Activated B cell treated with CpG ODN at 0.5 μM for 24 hours (primary cell): ENCODE measurements around the gene MICU1. TPM values are rescaled to one million over a fixed set of nuclear protein-coding genes. Genes with fewer than 3 reads are reported as not detected.

Experiments
- ATAC-seq: fragments of 200-7000 bp; cut with Tn5 transposase; one replicate; pipeline ENCODE4 v1.10.0; 2021; ENCODE audit warnings: low read depth, mild to moderate bottlenecking, moderate library complexity
- CTCF ChIA-PET: fragments of 350-600 bp; sonication (Branson Sonifier 250); formaldehyde crosslinking; loops from one replicate; lab custom pipeline; 2021; ENCODE audit warnings: antibody characterized with exemption; lab: Charles Lee
- POLR2A ChIA-PET: fragments of 350-600 bp; sonication (Branson Sonifier 250); formaldehyde crosslinking; loops from one replicate; lab custom pipeline; 2021; ENCODE audit warnings: antibody characterized with exemption; lab: Charles Lee
- DNase-seq: peaks from one replicate; pipeline ENCODE4 v3.0.0; 2022
- H3K27ac Mint-ChIP-seq: one replicate; pipeline ENCODE4 v1.8.0; 2020; ENCODE audit warnings: mixed read lengths
- H3K27me3 Mint-ChIP-seq: one replicate; pipeline ENCODE4 v1.8.0; 2021; ENCODE audit warnings: mixed read lengths
- H3K36me3 Mint-ChIP-seq: one replicate; pipeline ENCODE4 v1.8.0; 2021; ENCODE audit warnings: low read depth, mixed read lengths
- H3K4me1 Mint-ChIP-seq: one replicate; pipeline ENCODE4 v1.8.0; 2021; ENCODE audit warnings: mixed read lengths
- H3K4me3 Mint-ChIP-seq: one replicate; pipeline ENCODE4 v1.8.0; 2020; ENCODE audit warnings: mild to moderate bottlenecking, mixed read lengths
- H3K9me3 Mint-ChIP-seq: one replicate; pipeline ENCODE4 v1.8.0; 2020; ENCODE audit warnings: mixed read lengths
- intact Hi-C: fragments of 100-400 bp; cut with micrococcal nuclease; formaldehyde crosslinking; loops from one replicate; pipeline ENCODE4 v1.15.1; 2024
- total RNA-seq: library from RNA; stranded (reverse); gene quantifications from 2 replicates; pipeline ENCODE4 v1.2.3, GENCODE V29; 2022
- TF ChIP-seq, protein P1 (sequence below): fragments of 200-600 bp; IDR thresholded peaks from one replicate; pipeline ENCODE4 v1.8.0; 2022; ENCODE audit warnings: antibody characterized with exemption, mild to moderate bottlenecking

The MICU1 gene
- total RNA-seq, 1 donor from 2014 or later = 27.4 TPM

DNA sequence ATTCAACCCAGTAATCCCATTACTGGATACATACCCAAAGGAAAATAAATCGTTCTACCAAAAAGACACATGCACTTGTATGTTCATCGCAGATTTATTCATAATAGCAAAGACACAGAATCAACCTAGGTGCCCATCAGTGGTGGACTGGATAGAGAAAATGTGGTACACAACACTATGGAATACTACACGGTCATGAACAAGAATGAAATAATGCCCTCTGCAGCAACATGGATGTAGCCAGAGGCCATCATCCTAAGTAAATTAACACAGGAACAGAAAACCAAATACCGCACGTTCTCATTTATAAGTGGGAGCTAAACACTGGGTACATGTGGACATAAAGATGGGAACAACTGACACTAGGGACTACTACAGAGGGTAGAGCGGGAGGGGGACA is 120.4 kb downstream of the MICU1 start:
- peaks cover 10% of the 10 kb centered on the region for H3K9me3 Mint-ChIP-seq
- intact Hi-C loops = no loop called here
- ChIA-PET CTCF (no interaction called here), POLR2A (no interaction called here)
- H3K4me3 Mint-ChIP-seq = no peak overlapping the region
- TF ChIP-seq, protein P1, sequence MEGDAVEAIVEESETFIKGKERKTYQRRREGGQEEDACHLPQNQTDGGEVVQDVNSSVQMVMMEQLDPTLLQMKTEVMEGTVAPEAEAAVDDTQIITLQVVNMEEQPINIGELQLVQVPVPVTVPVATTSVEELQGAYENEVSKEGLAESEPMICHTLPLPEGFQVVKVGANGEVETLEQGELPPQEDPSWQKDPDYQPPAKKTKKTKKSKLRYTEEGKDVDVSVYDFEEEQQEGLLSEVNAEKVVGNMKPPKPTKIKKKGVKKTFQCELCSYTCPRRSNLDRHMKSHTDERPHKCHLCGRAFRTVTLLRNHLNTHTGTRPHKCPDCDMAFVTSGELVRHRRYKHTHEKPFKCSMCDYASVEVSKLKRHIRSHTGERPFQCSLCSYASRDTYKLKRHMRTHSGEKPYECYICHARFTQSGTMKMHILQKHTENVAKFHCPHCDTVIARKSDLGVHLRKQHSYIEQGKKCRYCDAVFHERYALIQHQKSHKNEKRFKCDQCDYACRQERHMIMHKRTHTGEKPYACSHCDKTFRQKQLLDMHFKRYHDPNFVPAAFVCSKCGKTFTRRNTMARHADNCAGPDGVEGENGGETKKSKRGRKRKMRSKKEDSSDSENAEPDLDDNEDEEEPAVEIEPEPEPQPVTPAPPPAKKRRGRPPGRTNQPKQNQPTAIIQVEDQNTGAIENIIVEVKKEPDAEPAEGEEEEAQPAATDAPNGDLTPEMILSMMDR = no peak
- peaks cover 26% of the 10 kb centered on the region for H3K36me3 Mint-ChIP-seq
- no peak for ATAC-seq
- no peak for DNase-seq
- peaks cover 4% of the 10 kb centered on the region for H3K4me1 Mint-ChIP-seq
- H3K27ac Mint-ChIP-seq = no peak overlapping the region
- H3K27me3 Mint-ChIP-seq = no peaks in the 10 kb centered on the region

DNA sequence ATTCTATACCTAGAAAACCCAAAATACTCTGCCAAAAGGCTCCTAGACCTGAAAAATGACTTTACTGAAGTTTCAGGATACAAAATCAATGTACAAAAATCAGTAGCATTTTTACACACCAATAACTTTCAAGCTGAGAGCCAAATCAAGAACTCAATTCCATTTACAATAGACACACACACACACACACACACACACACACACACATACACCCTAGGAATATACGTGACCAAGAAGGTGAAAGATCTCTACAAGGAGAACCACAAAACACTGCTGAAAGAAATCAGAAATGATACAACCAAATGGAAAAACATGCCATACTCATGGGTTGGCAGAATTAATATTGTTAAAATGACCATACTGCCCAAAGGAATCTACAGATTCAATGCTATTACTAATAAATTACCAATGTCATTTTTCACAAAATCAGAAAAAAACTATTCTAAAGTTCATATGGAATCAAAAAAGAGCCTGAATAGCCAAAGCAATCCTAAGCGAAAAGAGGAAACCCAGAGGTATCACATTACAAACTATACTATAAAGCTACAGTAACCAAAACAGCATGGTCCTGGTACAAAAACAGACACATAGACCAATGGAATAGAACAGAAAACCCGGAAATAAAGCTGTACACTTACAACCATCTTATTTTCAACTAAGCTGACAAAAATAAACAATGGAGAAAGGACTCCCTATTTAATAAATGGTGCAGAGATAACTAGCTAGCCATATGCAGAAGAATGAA is 122.0 kb downstream of the MICU1 start:
- CTCF ChIA-PET = no interaction called here
- H3K27me3 Mint-ChIP-seq = no peaks in the 10 kb centered on the region

GRCh38 chr10:72503241-72503640 is 122.6 kb downstream of the MICU1 start:
- intact Hi-C loops = no loop called here
- POLR2A ChIA-PET = no interaction called here
- no peak for DNase-seq

More for the DNA sequence above, 122.0 kb downstream of the MICU1 start:
- Mint-ChIP-seq H3K9me3 (peaks cover 10% of the 10 kb centered on the region), H3K4me3 (no peak overlapping the region), H3K4me1 (peaks cover 6% of the 10 kb centered on the region), H3K27ac (no peak overlapping the region), H3K36me3 (peaks cover 26% of the 10 kb centered on the region)
- TF ChIP-seq, protein P1 = no peak
- DNase-seq = no peak
- ATAC-seq = no peak
- POLR2A ChIA-PET = no interaction called here
- intact Hi-C loops = no loop called here

DNA sequence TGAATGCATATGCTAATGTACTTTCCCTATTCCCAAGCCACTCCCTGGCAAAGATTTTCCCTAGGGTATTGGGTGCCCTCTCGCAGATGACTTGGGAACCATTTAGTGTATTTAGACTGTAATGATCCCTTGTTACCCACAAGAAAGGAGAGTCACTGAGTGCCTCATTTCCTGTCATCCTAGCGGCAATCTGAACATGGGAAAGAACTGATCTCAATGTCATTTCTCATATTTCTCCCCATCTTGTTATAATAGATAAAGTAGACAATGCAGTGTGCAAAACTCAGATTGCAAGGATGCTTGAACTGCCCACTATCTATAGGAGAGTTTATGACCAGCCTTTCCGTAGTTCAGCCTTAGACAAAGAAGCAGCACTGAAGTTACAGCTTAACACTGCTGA is 123.3 kb downstream of the MICU1 start:
- TF ChIP-seq, protein P1 = no peak
- CTCF ChIA-PET = no interaction called here
- Mint-ChIP-seq H3K4me3 (no peak overlapping the region), H3K36me3 (peaks cover 26% of the 10 kb centered on the region), H3K27ac (no peak overlapping the region), H3K27me3 (no peaks in the 10 kb centered on the region), H3K9me3 (peaks cover 10% of the 10 kb centered on the region), H3K4me1 (peaks cover 6% of the 10 kb centered on the region)
- ATAC-seq = no peak
- intact Hi-C loops = no loop called here
- no peak for DNase-seq
- POLR2A ChIA-PET = no interaction called here

More at GRCh38 chr10:72503241-72503640, 122.6 kb downstream of the MICU1 start:
- no peak overlapping the region for H3K4me3 Mint-ChIP-seq
- peaks cover 26% of the 10 kb centered on the region for H3K36me3 Mint-ChIP-seq
- peaks cover 10% of the 10 kb centered on the region for H3K9me3 Mint-ChIP-seq
- H3K4me1 Mint-ChIP-seq = peaks cover 6% of the 10 kb centered on the region
- H3K27ac Mint-ChIP-seq = no peak overlapping the region
- CTCF ChIA-PET = no interaction called here
- H3K27me3 Mint-ChIP-seq = no peaks in the 10 kb centered on the region
- TF ChIP-seq, protein P1 = no peak
- no peak for ATAC-seq

DNA sequence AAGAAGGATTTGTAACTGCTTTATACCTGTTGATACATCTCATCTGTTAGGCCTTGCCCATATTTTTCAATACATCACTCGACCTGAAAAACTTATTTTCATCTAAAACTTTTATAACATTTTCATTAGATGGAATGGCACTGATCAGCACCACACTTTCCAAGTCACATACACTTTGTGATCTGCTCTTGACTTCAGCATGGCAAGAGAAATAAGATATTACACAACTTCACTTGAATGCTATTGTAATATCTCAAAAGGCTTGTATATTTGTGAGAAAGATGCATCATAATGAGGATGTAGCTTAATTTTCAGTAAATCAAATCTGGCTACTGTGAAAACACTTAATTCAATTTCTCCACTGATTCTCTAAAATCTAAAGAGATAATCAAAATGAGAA is 126.2 kb downstream of the MICU1 start:
- TF ChIP-seq, protein P1 = no peak
- Mint-ChIP-seq H3K4me1 (peaks cover 6% of the 10 kb centered on the region), H3K9me3 (peaks cover 6% of the 10 kb centered on the region)

More for the DNA sequence above, 126.2 kb downstream of the MICU1 start:
- no peak for ATAC-seq
- ChIA-PET POLR2A (no interaction called here), CTCF (no interaction called here)
- Mint-ChIP-seq H3K27ac (no peak overlapping the region), H3K27me3 (no peaks in the 10 kb centered on the region), H3K4me3 (no peak overlapping the region), H3K36me3 (peaks cover 9% of the 10 kb centered on the region)
- intact Hi-C loops = no loop called here
- no peak for DNase-seq
